ENCODE results near the gene AQP5.
A peak's percentile ranks its signal among the peaks of the same experiment; 100 is the strongest.

Gene AQP5

GRCh38 chr12:49963976-49964815 is 2.5 kb downstream of the AQP5 start:
- no peak for DNase-seq

- no peak for DNase-seq
Measured at GRCh38 chr12:49964849-49965624, 3.4 kb downstream of the AQP5 start.

- no peak for DNase-seq
Measured at GRCh38 chr12:49965836-49966235, 4.2 kb downstream of the AQP5 start.

GRCh38 chr12:49966511-49967041 is 4.9 kb downstream of the AQP5 start:
- DNase-seq = no peak

GRCh38 chr12:49967042-49967776 is 5.5 kb downstream of the AQP5 start:
- DNase-seq = peak; percentile 71 to 98 (median 88)

- no peak for DNase-seq
Measured at GRCh38 chr12:49967777-49968250, 6.1 kb downstream of the AQP5 start.

- DNase-seq = peak in 2 of 51 donors; percentile 27 to 34
Measured at GRCh38 chr12:49968471-49968870, 6.8 kb downstream of the AQP5 start.

- DNase-seq = peak in 40 of 51 donors; percentile 13 to 83 (median 59)
Measured at GRCh38 chr12:49969027-49969426, 7.4 kb downstream of the AQP5 start.

GRCh38 chr12:49969651-49970429 is 8.2 kb downstream of the AQP5 start:
- peak in 2 of 51 donors; percentile 23 to 27 for DNase-seq

GRCh38 chr12:49970658-49971057 is 9.0 kb downstream of the AQP5 start:
- no peak for DNase-seq

- no peak for DNase-seq
Measured at GRCh38 chr12:49971141-49971540, 9.5 kb downstream of the AQP5 start.

- DNase-seq = peak in 4 of 51 donors; percentile 11 to 37 (median 29)
Measured at GRCh38 chr12:49972129-49972528, 10.5 kb downstream of the AQP5 start.

- no peak for DNase-seq
Measured at GRCh38 chr12:49972641-49973360, 11.1 kb downstream of the AQP5 start, which contains the start of gene AQP6. AQP6 (plus strand) TSS chr12:49972947; CDS start chr12:49973174, 227 bp downstream.

- DNase-seq = no peak
Measured at GRCh38 chr12:49973361-49973830, 11.7 kb downstream of the AQP5 start.

- DNase-seq = peak in 47 of 51 donors; percentile 15 to 90 (median 71)
Measured at GRCh38 chr12:49974231-49974675, 12.6 kb downstream of the AQP5 start.

- peak in 28 of 51 donors; percentile 25 to 80 (median 56) for DNase-seq
Measured at GRCh38 chr12:49974677-49975317, 13.1 kb downstream of the AQP5 start.

- DNase-seq = no peak
Measured at GRCh38 chr12:49975318-49975761, 13.7 kb downstream of the AQP5 start.

GRCh38 chr12:49976557-49976956 is 14.9 kb downstream of the AQP5 start:
- DNase-seq = no peak

GRCh38 chr12:49978125-49978524 is 16.5 kb downstream of the AQP5 start:
- no peak for DNase-seq

Measured in hypothalamus (tissue), 51 donors.